ENCODE data around the gene CHMP4A. TPM values are rescaled to one million over a fixed set of nuclear protein-coding genes. Genes with fewer than 3 reads are reported as not detected.

The CHMP4A gene
- total RNA-seq, 4 donors from 2014 or later: 75.4 to 135 (median 94.9) TPM

- intact Hi-C loops (cut with DNase I): no loop called here
- Histone ChIP-seq H3K27ac (replicated peaks in 1 of 4) (no peak overlapping the region), H3K27me3 (no peaks in the 10 kb centered on the region), H3K4me1 (peaks cover 0 to 9% (median 2%) of the 10 kb centered on the region in 4 donors), H3K36me3 (peaks cover 0 to 26% (median 0%) of the 10 kb centered on the region in 4 donors), H3K4me3 (no peak overlapping the region), H3K9me3 (no peaks in the 10 kb centered on the region)
- TF ChIP-seq POLR2A (IDR thresholded peaks at IDR 0.05; ENCODE audit: low read depth) (no peak), POLR2AphosphoS5 (IDR thresholded peaks at IDR 0.05) (no peak), CTCF (IDR thresholded peaks at IDR 0.05) (no peak), EP300 (IDR thresholded peaks at IDR 0.05) (no peak)
- WGBS: 87% methylated on average over 9 of the region's 12 CpGs
- no peak for DNase-seq (ENCODE audit: extremely low spot score)
These were observed 42.8 kb upstream of the CHMP4A start for GRCh38 chr14:24255931-24256711.

- WGBS: 89% methylated on average over 8 of the region's 8 CpGs
- peaks cover 0 to 26% (median 0%) of the 10 kb centered on the region in 4 donors for H3K36me3 ChIP-seq
These were observed 42.1 kb upstream of the CHMP4A start for GRCh38 chr14:24255438-24255837.

GRCh38 chr14:24254630-24255392, 41.5 kb upstream of the CHMP4A start:
- no peak for DNase-seq (ENCODE audit: extremely low spot score)
- Histone ChIP-seq H3K27me3 (no peaks in the 10 kb centered on the region), H3K36me3 (peaks cover 0 to 26% (median 0%) of the 10 kb centered on the region in 4 donors), H3K27ac (replicated peaks in 1 of 4) (no peak overlapping the region), H3K9me3 (no peaks in the 10 kb centered on the region), H3K4me3 (no peak overlapping the region), H3K4me1 (peaks cover 0 to 9% (median 2%) of the 10 kb centered on the region in 4 donors)
- whole genome bisulfite sequencing: 91% methylated on average over 16 of the region's 19 CpGs
- intact Hi-C loops (cut with DNase I): no loop called here
- TF ChIP-seq CTCF (IDR thresholded peaks at IDR 0.05) (no peak), EP300 (IDR thresholded peaks at IDR 0.05) (no peak), POLR2A (IDR thresholded peaks at IDR 0.05; ENCODE audit: low read depth) (no peak)

More at GRCh38 chr14:24255438-24255837, 42.1 kb upstream of the CHMP4A start:
- TF ChIP-seq EP300 (IDR thresholded peaks at IDR 0.05): no peak
- H3K4me1 ChIP-seq: peaks cover 0 to 9% (median 2%) of the 10 kb centered on the region in 4 donors
- H3K27me3 ChIP-seq: no peaks in the 10 kb centered on the region
- no peak overlapping the region for H3K27ac ChIP-seq (replicated peaks in 1 of 4)
- no peak overlapping the region for H3K4me3 ChIP-seq
- intact Hi-C loops (cut with DNase I): no loop called here
- H3K9me3 ChIP-seq: no peaks in the 10 kb centered on the region
- DNase-seq (ENCODE audit: extremely low spot score): no peak

- no peak for DNase-seq (ENCODE audit: extremely low spot score)
- WGBS: 81% methylated on average over 7 of the region's 7 CpGs
- Histone ChIP-seq H3K27ac (replicated peaks in 1 of 4) (no peak overlapping the region), H3K9me3 (no peaks in the 10 kb centered on the region), H3K27me3 (no peaks in the 10 kb centered on the region), H3K4me1 (peaks cover 0 to 3% (median 0%) of the 10 kb centered on the region in 4 donors), H3K36me3 (peaks cover 0 to 26% (median 0%) of the 10 kb centered on the region in 4 donors), H3K4me3 (no peak overlapping the region)
- intact Hi-C loops (cut with DNase I): no loop called here
- TF ChIP-seq POLR2AphosphoS5 (IDR thresholded peaks at IDR 0.05): no peak
- no peak for TF ChIP-seq POLR2A (IDR thresholded peaks at IDR 0.05; ENCODE audit: low read depth)
- TF ChIP-seq EP300 (IDR thresholded peaks at IDR 0.05): no peak
- no peak for TF ChIP-seq CTCF (IDR thresholded peaks at IDR 0.05)
These were observed 40.6 kb upstream of the CHMP4A start for GRCh38 chr14:24253936-24254335.
